GM21786 (cell line): Measurements from ENCODE around the gene SP4.
"Not testable (repeated sequence)": the region's sequence is repeated elsewhere in the genome, so short reads cannot be mapped to it uniquely, and the experiment has no call there.

Source experiments
- ATAC-seq: cut with Tn5 transposase; IDR thresholded peaks from one replicate; pipeline ENCODE4 v1.9.1; 2021; ENCODE audit not compliant: unreplicated experiment

The SP4 gene

GRCh38 chr7:21514062-21514461, 86.2 kb downstream of the SP4 start:
- no peak for ATAC-seq

- ATAC-seq = no peak
Measured at GRCh38 chr7:21524680-21525079, 96.8 kb downstream of the SP4 start.

- ATAC-seq = no peak
Measured at GRCh38 chr7:21526007-21526406, 98.1 kb downstream of the SP4 start.

- no peak for ATAC-seq
Measured at GRCh38 chr7:21526448-21526847, 98.6 kb downstream of the SP4 start.

GRCh38 chr7:21532485-21532884, 104.6 kb downstream of the SP4 start:
- ATAC-seq = not testable (repeated sequence)

GRCh38 chr7:21533646-21534045, 105.8 kb downstream of the SP4 start:
- ATAC-seq = not testable (repeated sequence)

- ATAC-seq = not testable (repeated sequence)
Measured at GRCh38 chr7:21536445-21537118, 108.7 kb downstream of the SP4 start.

GRCh38 chr7:21538936-21539495, 111.1 kb downstream of the SP4 start:
- ATAC-seq = no peak

- peak; percentile 51 for ATAC-seq
Measured at GRCh38 chr7:21542891-21543527, 115.1 kb downstream of the SP4 start, which contains the start of gene DNAH11. DNAH11 (plus strand) TSS chr7:21543039; CDS start chr7:21543246, 207 bp downstream.

- ATAC-seq = no peak
Measured at GRCh38 chr7:21543528-21544302, 115.8 kb downstream of the SP4 start.

- no peak for ATAC-seq
Measured at GRCh38 chr7:21544303-21544656, 116.4 kb downstream of the SP4 start.

GRCh38 chr7:21544715-21545114, 116.8 kb downstream of the SP4 start:
- ATAC-seq = no peak

- ATAC-seq = no peak
Measured at GRCh38 chr7:21547501-21547900, 119.6 kb downstream of the SP4 start.

- no peak for ATAC-seq
Measured at GRCh38 chr7:21548491-21548890, 120.6 kb downstream of the SP4 start.

- no peak for ATAC-seq
Measured at GRCh38 chr7:21550076-21550475, 122.2 kb downstream of the SP4 start.

GRCh38 chr7:21550821-21551531, 123.1 kb downstream of the SP4 start:
- no peak for ATAC-seq

- no peak for ATAC-seq
Measured at GRCh38 chr7:21562385-21562784, 134.5 kb downstream of the SP4 start.
